WERI-Rb-1 (cell line): ENCODE results near the gene WDFY2.
"Not testable (repeated sequence)": the region's sequence is repeated elsewhere in the genome, so short reads cannot be mapped to it uniquely, and the experiment has no call there.

Experiments
- DNase-seq: peaks from one replicate; pipeline ENCODE4 v3.0.0-alpha.2; 2020
- H3K27ac ChIP-seq: fragments of 250-450 bp; sonication (Bioruptor Pico); 2 replicates; pipeline ENCODE4 v1.5.1; 2020; ENCODE audit warnings: mild to moderate bottlenecking, moderate library complexity
- H3K27me3 ChIP-seq: fragments of 250-450 bp; sonication (Bioruptor Pico); 2 replicates; pipeline ENCODE4 v1.5.1; 2021; ENCODE audit warnings: mild to moderate bottlenecking, low read depth, moderate library complexity; ENCODE audit not compliant: insufficient read depth, severe bottlenecking
- H3K36me3 ChIP-seq: fragments of 250-450 bp; sonication (Bioruptor Pico); 2 replicates; pipeline ENCODE4 v1.5.1; 2020; ENCODE audit warnings: mild to moderate bottlenecking, moderate library complexity
- H3K4me3 ChIP-seq: 2 replicates; pipeline ENCODE4 v1.5.1; 2011; ENCODE audit warnings: low read depth, mild to moderate bottlenecking, control low read depth, low read length
- H3K9me3 ChIP-seq: fragments of 250-450 bp; sonication (Bioruptor Pico); 2 replicates; pipeline ENCODE4 v1.5.1; 2021; ENCODE audit warnings: mild to moderate bottlenecking, moderate library complexity; ENCODE audit not compliant: severe bottlenecking
- TF ChIP-seq, protein P1 (sequence below): IDR thresholded peaks from 2 replicates; pipeline ENCODE4 v1.5.1; 2011; ENCODE audit warnings: low read depth, mild to moderate bottlenecking, control low read depth, inconsistent platforms, low read length

Gene WDFY2

DNA sequence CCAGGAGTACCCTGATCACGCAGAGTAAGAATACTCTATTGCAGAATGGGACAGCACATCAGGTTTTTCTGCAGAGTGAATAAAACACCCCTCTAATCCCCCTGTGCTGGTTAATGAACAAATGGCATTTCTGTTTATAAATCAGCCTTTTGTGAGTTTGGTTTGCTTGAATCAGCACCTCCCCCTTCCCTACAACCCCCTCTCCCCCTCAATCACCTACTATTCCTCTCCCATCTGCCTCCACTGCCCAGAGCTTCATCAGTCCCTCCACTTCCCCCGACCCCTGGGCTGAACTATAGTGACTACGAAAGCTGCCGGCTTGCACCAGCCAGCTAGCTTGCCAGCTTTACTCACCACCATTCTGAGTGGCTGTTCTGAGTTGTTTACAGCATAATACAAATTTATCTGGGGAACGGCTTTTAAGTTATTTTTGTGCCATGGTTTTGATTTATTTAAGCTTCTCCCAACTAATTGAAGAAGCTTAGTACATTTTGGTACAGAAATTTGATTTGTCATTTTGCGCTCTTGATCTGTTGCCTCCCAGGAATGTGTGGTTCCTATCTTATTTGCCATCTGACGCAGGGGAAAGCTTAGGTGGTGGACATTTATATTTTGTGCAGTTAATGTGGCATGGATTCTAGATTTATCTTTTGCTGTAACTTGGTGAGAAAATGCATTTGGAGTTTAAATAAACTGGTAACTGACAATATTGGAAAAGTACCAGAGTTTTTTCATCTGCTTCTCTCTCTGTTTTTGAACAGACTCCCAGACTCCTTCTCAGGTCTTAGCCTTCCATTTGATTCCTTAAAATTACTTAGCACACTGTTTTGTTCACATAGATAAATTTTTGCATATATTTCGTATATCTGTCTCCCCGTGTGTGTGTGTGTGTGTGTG is 41.7 kb upstream of the WDFY2 start:
- Histone ChIP-seq H3K4me3 (peak overlapping the region; percentile 23), H3K27ac (peak overlapping the region; percentile 34), H3K9me3 (no peaks in the 10 kb centered on the region), H3K36me3 (no peaks in the 10 kb centered on the region), H3K27me3 (no peaks in the 10 kb centered on the region)
- TF ChIP-seq, protein P1, sequence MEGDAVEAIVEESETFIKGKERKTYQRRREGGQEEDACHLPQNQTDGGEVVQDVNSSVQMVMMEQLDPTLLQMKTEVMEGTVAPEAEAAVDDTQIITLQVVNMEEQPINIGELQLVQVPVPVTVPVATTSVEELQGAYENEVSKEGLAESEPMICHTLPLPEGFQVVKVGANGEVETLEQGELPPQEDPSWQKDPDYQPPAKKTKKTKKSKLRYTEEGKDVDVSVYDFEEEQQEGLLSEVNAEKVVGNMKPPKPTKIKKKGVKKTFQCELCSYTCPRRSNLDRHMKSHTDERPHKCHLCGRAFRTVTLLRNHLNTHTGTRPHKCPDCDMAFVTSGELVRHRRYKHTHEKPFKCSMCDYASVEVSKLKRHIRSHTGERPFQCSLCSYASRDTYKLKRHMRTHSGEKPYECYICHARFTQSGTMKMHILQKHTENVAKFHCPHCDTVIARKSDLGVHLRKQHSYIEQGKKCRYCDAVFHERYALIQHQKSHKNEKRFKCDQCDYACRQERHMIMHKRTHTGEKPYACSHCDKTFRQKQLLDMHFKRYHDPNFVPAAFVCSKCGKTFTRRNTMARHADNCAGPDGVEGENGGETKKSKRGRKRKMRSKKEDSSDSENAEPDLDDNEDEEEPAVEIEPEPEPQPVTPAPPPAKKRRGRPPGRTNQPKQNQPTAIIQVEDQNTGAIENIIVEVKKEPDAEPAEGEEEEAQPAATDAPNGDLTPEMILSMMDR: no peak
- peak; percentile 29 for DNase-seq

DNA sequence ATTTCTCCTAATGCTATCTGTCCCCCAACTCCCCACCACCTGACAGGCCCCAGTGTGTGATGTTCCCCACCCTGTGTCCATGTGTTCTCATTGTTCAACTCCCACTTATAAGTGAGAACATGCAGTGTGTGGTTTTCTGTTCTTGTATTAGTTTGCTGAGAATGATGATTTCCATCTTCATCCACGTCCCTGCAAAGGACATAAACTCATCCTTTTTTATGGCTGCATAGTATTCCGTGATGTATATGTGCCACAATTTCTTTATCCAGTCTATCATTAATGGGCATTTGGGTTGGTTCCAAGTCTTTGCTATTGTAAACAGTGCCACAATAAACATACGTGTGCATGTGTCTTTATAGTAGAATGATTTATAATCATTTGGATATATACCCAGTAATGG is 38.8 kb upstream of the WDFY2 start:
- H3K4me3 ChIP-seq, H3K27me3 ChIP-seq, DNase-seq, H3K27ac ChIP-seq, H3K36me3 ChIP-seq, H3K9me3 ChIP-seq: not testable (repeated sequence)

DNA sequence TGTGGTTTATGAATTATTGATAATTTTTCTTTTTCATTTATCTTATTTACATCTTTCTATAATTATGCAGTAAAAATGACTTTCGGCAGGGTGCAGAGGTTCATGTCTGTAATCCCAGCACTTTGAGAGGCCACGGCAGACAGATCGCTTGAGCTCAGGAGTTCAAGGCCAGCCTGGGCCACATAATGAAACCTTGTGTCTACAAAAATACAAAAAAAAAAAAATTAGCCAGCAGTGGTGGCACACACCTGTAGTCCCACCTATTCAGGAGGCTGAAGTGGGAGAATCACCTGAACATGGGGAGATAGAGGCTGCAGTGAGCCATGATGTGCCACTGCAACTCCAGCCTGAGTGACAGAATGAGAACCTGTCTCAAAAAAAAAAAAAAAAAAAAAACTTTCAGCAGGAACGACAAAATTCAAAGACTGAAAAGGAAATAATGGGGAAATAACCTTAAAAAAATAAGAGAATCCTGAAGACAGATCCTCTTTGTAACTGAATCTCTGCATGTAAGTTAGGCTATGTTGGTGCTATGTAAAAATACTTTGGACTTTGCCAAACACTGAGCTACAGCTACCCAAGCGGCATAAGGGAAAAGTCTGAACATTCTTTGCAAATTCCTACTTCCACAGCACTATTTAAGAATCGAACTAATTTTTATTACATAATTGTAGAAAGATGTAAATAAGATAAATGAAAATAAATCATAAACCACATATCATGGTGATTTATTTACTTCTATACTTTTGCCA is 36.7 kb upstream of the WDFY2 start:
- Histone ChIP-seq H3K36me3 (no peaks in the 10 kb centered on the region), H3K27me3 (no peaks in the 10 kb centered on the region), H3K9me3 (no peaks in the 10 kb centered on the region), H3K27ac (no peak overlapping the region), H3K4me3 (no peak overlapping the region)
- DNase-seq: no peak
- TF ChIP-seq, protein P1: no peak

DNA sequence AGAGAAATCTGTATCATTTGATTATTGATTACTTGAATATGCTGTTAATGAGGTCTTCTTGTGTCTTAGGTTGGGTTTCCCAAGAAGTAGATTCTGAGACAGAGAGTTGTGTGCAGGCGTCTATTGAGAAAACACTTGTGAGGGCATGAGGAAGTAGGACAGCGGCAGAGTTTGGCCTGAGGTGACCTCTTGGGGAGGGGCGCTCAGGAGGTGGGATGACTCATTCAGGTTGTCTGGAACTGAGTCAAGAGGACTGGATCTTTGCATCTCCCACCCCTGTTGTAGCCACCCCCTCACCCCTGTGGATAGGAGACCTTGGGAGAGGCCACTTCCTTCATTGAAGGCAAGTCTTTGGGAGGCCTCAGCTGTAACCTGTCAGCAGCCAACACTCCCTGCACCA is 35.2 kb upstream of the WDFY2 start:
- DNase-seq: no peak
- Histone ChIP-seq H3K4me3 (no peak overlapping the region), H3K36me3 (no peaks in the 10 kb centered on the region), H3K27me3 (no peaks in the 10 kb centered on the region), H3K9me3 (no peaks in the 10 kb centered on the region), H3K27ac (no peak overlapping the region)
- TF ChIP-seq, protein P1: no peak

DNA sequence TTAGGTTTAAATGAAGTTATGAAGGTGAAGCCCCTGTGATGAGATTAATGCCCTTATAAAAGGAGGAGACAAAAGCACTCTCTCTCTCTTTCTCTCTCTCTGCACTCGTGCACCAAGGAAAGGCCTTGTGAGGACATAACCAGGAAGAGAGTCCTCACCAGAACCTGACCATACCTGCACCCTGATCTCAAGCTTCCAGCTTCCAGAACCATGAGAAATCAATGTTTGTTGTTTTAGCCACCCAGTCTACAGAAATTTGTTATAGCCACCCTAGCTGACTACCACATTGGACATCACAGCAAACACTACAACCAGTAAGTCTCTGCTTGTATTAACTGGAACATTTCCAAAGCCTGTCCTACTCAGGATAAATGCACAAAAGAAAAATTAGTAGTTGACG is 34.7 kb upstream of the WDFY2 start:
- Histone ChIP-seq H3K27me3 (no peaks in the 10 kb centered on the region), H3K9me3 (no peaks in the 10 kb centered on the region), H3K4me3 (no peak overlapping the region), H3K36me3 (no peaks in the 10 kb centered on the region), H3K27ac (no peak overlapping the region)
- TF ChIP-seq, protein P1: no peak
- no peak for DNase-seq

DNA sequence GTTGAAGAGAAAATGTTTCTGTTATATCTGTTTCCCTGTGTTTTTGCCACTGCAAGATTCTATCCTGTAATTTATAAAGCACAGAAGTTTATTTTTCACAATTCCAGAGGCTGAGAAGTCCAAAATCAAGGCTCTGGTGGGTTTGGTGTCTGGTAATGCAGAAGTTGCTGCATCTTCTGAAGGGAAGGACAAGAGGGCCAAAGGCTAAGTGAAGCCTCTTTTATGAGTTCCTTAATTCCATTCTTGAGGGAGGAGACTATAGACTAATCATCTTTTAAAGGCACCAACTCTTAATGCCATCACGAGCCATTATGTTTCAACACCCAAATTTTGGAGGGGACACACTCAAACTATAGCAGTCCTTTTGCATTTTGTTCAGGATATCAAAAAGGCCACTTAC is 34.1 kb upstream of the WDFY2 start:
- no peaks in the 10 kb centered on the region for H3K9me3 ChIP-seq
- TF ChIP-seq, protein P1: no peak
- DNase-seq: no peak
- no peak overlapping the region for H3K27ac ChIP-seq
- H3K4me3 ChIP-seq: no peak overlapping the region
- no peaks in the 10 kb centered on the region for H3K27me3 ChIP-seq
- H3K36me3 ChIP-seq: no peaks in the 10 kb centered on the region
